Activated naive CD8-positive, alpha-beta T cell treated with anti-CD3 and anti-CD28 coated beads, Interleukin-2, amount 50 U/mL, for 16 hours (primary cell): ENCODE results near the gene CD28.
"Not testable (repeated sequence)": the region's sequence is repeated elsewhere in the genome, so short reads cannot be mapped to it uniquely, and the experiment has no call there.

Experiments used
- DNase-seq: peaks from one replicate; pipeline ENCODE4 v3.0.0-alpha.2; 2020; ENCODE audit warnings: low read depth, low spot score

CD28 gene

DNA sequence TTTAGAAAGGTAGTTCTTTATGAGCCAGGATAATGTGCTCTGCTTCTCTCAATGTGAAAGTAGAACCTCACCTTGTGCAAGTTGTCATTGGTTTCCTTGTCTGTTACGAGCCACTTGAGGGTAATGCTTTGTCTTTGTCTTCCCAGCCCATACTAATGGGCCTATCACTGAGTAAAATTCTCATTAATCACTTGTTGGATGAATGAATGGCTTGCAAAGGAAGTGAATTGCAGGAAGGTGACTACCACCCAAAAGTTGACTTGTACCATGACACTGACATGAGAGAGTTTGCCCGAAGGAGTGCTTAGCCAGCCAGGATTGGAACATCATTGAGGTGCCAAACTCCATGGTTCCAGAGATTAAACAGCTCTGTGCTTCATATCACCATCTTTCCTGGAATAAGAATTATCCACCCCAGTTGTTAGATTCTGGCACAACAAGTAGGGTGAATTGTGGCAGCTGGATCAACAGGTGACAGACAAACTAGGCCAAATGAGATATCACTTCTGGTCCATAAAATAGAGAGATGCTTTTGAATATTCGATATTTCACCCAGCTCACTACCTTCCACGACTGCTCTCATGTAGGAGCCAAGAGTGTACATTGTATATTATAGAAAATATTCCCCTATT is 20.5 kb upstream of the CD28 start:
- no peak for DNase-seq

- no peak for DNase-seq
These were observed 19.3 kb upstream of the CD28 start for GRCh38 chr2:203687165-203687564.

DNA sequence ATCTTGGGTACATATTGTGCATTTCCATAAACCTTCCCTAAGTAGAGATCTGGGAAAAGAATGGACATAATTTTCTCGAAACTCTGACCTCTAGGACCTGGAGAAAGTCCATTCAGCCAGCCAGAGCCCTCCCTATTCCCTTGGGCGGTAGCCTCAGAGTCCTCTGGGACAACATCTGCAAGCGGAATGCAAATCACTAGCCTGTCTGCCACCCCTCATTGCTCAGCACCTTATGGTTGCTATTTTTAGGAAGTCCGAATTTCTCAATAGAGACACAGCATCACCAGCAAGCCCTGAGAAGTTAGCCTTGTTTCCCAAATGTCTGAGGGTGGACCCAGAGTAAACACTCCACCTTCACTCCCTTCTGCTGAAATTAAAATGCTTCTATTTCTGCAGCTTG is 17.6 kb upstream of the CD28 start:
- no peak for DNase-seq

DNA sequence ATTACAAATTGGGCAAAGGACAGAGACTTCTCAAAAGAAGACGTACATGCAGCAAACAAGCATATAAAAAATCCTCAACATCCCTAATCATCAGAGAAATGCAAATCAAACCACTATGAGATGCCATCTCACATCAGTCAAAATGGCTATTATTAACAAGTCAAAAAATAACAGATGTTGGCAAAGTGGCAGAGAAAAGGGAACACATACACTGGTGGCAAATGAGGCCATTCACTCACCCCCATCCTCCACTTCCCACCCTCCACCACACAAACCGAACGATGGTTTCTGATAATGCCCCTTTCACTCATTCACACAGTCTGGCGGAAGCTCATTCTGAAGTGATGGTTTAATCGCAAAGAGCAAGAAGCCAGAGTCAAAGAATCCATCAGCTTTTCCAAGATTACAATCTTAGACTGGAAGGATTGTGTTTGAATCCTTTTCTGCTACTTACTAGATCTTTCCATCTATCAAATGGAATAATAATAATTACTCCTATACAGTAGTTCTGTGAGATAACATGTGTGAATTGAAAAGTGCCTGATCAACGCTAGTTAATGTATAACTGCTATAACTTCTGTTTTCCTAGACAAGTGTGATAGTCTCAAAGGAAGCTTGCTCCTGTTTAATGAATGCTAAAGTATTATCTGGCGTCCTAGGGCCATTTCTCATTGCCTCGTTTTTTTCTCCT is 16.9 kb upstream of the CD28 start:
- no peak for DNase-seq

DNA sequence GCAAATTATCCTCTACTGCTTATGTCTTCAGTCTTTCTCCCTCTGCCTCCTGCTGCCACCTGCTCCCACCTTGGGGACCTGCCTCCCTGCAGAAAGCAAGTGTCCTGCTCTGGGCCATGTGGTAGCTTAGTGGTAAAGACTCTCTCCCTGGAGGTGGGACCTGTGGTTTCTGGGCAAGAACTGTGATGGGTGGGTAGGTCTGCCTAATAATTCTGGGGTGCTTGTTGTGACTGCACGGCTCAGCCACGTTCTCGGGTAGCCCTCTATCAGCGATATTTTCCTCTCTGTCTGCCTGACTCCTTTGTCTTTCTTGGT is 16.4 kb upstream of the CD28 start:
- DNase-seq = no peak

- DNase-seq = no peak
These were observed 15.9 kb upstream of the CD28 start for GRCh38 chr2:203690441-203691047.

- no peak for DNase-seq
These were observed 15.3 kb upstream of the CD28 start for GRCh38 chr2:203691149-203691548.

GRCh38 chr2:203692031-203692710 is 14.3 kb upstream of the CD28 start:
- DNase-seq = no peak

DNA sequence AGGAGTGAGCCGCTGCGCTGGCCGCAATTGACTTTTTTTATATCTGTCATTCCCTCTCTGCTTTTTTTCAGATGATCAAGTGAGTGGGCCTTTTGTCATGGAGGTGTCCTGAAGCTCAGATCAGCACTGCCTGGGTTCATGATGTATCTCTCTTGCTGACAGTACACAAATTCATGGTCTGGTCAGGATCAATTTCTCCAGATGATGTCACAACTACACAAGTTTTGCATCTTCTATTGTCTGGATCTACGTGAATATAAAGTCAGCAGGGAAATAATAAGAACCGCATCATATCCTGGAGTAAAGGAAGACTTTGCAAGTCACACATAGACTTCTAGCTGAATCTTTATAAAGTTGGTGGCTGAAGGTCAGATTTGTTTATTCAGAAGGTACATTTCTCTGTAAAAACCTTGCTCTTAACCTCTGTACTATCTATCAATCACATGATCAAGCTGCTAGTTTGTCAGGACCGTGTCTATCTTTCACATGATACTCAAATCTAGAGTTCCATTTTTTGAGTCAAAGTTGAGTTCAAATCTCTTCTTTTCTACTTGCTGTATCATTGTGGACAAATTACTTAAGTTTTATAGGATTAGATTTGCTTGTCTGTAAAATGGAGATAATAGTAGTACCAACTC is 13.1 kb upstream of the CD28 start:
- no peak for DNase-seq

DNA sequence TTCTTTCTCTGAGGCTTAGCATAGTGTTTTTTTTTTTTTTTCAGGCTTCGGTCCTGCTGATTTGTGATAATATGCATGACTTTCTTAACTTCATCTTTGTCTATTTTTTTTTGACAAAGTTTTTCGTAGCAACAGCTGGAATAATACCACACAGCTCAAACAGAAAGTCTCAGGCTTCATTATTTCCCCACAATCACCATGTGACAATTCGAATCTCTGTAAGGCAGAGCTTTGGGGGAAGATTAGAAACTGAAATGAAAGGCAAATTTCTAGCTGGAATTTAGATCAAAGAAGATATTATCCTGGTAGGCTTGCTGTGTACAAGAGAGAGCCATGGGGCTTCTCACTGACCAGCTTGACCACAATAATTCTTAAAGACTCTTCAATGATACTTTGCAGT is 12.2 kb upstream of the CD28 start:
- DNase-seq = no peak

DNA sequence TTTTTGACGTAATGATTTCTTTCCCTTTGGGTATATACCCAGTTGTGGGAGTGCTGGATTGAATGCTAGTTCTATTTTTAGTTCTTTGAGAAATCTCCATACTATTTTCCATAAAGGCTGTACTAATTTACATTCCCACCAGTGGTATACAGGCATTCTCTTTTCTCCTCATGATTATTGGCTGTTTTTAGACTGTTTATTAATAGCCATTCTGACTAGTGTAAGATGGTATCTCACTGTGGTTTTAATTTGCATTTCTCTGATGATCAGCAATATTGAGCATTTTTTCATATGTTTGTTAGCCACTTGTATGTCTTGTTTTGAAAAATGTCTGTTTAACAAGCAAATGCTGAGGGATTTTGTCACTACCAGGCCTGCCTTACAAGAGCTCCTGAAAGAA is 9.2 kb upstream of the CD28 start:
- DNase-seq = no peak

DNA sequence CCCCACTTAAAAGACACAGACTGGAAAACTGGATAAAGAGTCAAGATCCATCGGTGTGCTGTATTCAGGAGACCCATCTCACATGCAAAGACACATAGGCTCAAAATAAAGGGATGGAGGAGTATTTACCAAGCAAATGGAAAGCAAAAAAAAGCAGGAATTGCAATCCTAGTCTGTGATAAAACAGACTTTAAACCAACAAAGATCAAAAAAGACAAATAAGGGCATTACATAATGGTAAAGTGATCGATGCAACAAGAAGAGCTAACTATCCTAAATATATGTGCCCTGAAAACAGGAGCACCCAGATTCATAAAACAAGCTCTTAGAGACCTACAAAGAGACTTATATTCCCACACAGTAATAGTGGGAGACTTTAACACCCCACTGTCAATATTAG is 8.7 kb upstream of the CD28 start:
- not testable (repeated sequence) for DNase-seq

GRCh38 chr2:203698410-203698809 is 8.0 kb upstream of the CD28 start:
- DNase-seq = not testable (repeated sequence)

- DNase-seq = no peak
These were observed 2.0 kb upstream of the CD28 start for GRCh38 chr2:203704430-203704829.

- DNase-seq = no peak
These were observed 1.3 kb upstream of the CD28 start for GRCh38 chr2:203705178-203705577.

DNA sequence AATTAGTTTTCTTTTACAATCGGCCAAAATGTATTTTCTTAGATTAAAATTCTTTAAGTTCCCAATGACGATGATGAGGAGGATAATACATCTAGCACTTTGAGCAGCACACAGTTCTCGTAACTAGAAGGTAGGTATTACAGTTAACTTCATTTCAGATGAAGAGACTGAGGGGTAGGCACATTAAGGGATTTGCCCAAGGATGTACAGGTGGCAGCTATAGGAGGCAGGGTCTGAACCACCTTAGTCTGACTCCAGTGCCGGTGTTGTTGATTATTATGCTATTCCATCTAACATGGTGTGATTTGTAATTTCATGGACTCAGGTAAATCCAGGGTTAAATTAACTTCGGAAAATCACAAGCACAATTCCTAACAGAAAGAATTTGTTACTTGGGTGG is 1.1 kb downstream of the CD28 start:
- no peak for DNase-seq

DNA sequence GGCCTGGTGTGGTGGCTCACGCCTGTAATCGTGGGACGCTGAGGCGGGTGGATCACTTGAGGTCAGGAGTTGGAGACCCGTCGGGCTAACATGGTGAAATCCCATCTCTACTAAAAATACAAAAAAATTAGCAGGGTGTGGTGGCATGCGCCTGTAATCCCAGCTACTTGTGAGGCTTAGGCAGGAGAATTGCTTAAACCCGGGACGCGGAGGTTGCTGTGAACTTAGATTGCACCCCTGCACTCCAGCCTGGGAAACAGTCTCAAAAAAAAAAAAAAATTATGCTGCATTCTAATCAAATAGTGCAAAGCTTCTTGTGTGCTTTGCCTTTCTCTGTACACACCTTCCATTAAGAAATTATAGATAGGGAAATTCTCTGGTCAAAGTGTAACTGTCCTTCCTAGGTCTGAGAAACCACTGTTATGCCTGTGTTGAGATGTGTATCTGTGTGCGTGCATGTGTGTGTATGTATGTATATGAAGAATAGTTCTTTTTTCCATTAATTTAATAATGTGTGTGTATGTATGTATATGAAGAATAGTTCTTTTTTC is 2.5 kb downstream of the CD28 start:
- no peak for DNase-seq

GRCh38 chr2:203709416-203710040 is 3.1 kb downstream of the CD28 start:
- no peak for DNase-seq

DNA sequence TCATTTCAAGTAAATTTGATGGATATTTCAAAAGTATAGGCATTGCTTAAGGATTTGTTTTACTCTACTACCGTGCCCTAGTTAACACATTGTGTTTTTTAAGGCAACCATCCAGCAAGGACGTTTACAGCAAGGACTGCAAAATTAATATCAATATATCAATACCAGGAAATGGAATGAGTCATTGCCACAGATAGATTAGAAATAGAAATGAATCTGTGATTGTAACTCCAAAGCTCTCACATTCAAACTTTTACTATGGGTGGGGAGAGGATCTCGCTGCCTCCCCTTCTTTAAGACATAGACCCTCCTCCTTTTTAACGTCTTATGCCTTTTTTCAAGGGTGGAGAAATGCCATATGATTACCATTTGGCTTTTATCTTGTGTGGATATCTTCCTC is 3.8 kb downstream of the CD28 start:
- DNase-seq = no peak

DNA sequence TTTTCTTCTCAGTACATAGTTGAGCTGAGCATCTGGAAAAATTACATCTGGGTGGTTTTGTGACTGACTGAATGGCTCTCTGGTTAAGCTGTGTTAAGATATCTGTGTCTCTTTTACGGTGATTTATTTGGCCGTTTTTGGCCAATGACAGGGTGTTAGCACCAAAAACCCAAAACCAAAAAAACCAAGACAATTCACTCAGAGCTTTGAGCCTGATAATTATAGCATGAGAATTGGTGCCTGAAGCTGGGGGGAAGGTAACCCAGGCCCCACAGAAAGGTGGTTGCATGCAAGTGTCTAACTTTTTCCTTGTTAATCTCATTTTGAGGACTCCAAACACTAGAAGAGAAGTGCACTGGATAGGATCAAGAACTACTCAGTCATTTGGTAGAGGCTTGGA is 4.5 kb downstream of the CD28 start:
- DNase-seq = no peak

GRCh38 chr2:203711399-203711798 is 5.0 kb downstream of the CD28 start:
- no peak for DNase-seq

- no peak for DNase-seq
These were observed 6.9 kb downstream of the CD28 start for GRCh38 chr2:203713381-203713780.
